B cell (primary cell): ENCODE data around the gene GRB10. TPM values are rescaled to one million over a fixed set of nuclear protein-coding genes. Genes with fewer than 3 reads are reported as not detected.
A peak's percentile ranks its signal among the peaks of the same experiment; 100 is the strongest.

ENCODE experiments used
- ATAC-seq: fragments of 200-7000 bp; cut with Tn5 transposase; one replicate; pipeline ENCODE4 v1.10.0; 2021; ENCODE audit warnings: low read depth, mild to moderate bottlenecking, moderate number of reproducible peaks, moderate library complexity
- CTCF ChIA-PET: fragments of 350-600 bp; sonication (Branson Sonifier 250); formaldehyde crosslinking; loops from one replicate; lab custom pipeline; 2021; ENCODE audit warnings: antibody characterized with exemption, inconsistent platforms; lab: Charles Lee
- POLR2A ChIA-PET: fragments of 350-600 bp; sonication (Branson Sonifier 250); formaldehyde crosslinking; loops from one replicate; lab custom pipeline; 2021; ENCODE audit warnings: antibody characterized with exemption; lab: Charles Lee
- DNase-seq: peaks from one replicate; pipeline ENCODE4 v3.0.0; 2013
- H2AFZ ChIP-seq: 2 replicates; pipeline ENCODE4 v1.6.1; 2012; ENCODE audit warnings: mild to moderate bottlenecking, low read depth, low read length; ENCODE audit not compliant: insufficient read depth, poor library complexity, severe bottlenecking
- H3K27ac ChIP-seq, 2 donors: 1 replicate in 1 of 2; 2 replicates in 1 of 2; pipeline ENCODE4 v1.5.1; 2012 to 2013; ENCODE audit warnings: low read length in 2 of 2, mild to moderate bottlenecking in 2 of 2, moderate library complexity in 1 of 2
- H3K27me3 ChIP-seq, 4 experiments: fragments of 200-600 bp in 1 of 4; sonication (generic) in 1 of 4; replicated peaks in 1 of 4; 1 replicate in 2 of 4; 2 replicates in 2 of 4; pipeline versions ENCODE4 v1.6.1 to v1.7.0; 2013 to 2016; ENCODE audit warnings: low read length in 3 of 4, mild to moderate bottlenecking in 2 of 4, mixed read lengths in 1 of 4, moderate library complexity in 1 of 4; ENCODE audit not compliant: insufficient read depth in 4 of 4, control insufficient read depth in 3 of 4; ENCODE audit errors: control extremely low read depth in 1 of 4
- H3K36me3 ChIP-seq, 2 experiments: replicated peaks in 1 of 2; 1 replicate in 1 of 2; 2 replicates in 1 of 2; pipeline versions ENCODE4 v1.6.1 to v1.7.1; 2013; ENCODE audit warnings: low read length in 1 of 2; ENCODE audit not compliant: insufficient read depth in 2 of 2, control insufficient read depth in 1 of 2; ENCODE audit errors: control extremely low read depth in 1 of 2, extremely low read depth in 1 of 2
- H3K4me1 ChIP-seq, 2 donors: fragments of 200-600 bp in 1 of 2; sonication (generic) in 1 of 2; 1 replicate in 1 of 2; 2 replicates in 1 of 2; pipeline versions ENCODE4 v1.5.1 to v1.6.1; 2013 to 2017; ENCODE audit warnings: low read length in 2 of 2; ENCODE audit not compliant: control insufficient read depth in 2 of 2, insufficient read depth in 2 of 2
- H3K4me2 ChIP-seq: replicated peaks from 2 replicates; pipeline ENCODE3; 2012; ENCODE audit warnings: mild to moderate bottlenecking, low read depth, low read length; ENCODE audit not compliant: poor library complexity, severe bottlenecking
- H3K4me3 ChIP-seq, 5 experiments: fragments of 200-600 bp in 1 of 5; sonication (generic) in 1 of 5; 1 replicate in 3 of 5; 2 replicates in 2 of 5; pipeline versions ENCODE4 v1.5.1 to v1.7.0; 2011 to 2016; ENCODE audit warnings: low read length in 4 of 5, mild to moderate bottlenecking in 4 of 5, low read depth in 2 of 5, control low read depth in 1 of 5, moderate library complexity in 1 of 5; ENCODE audit not compliant: insufficient read depth in 1 of 5; ENCODE audit errors: control extremely low read depth in 1 of 5, extremely low read depth in 1 of 5
- H3K79me2 ChIP-seq: fragments of 200-600 bp; sonication (generic); one replicate; pipeline ENCODE4 v1.6.0; 2016; ENCODE audit warnings: low read length; ENCODE audit not compliant: control insufficient read depth, insufficient read depth
- H3K9ac ChIP-seq: fragments of 200-600 bp; sonication (generic); 2 replicates; pipeline ENCODE4 v1.6.1; 2017; ENCODE audit warnings: mild to moderate bottlenecking, low read length, moderate library complexity
- H3K9me3 ChIP-seq, 3 donors: one replicate each; pipeline versions ENCODE4 v1.6.1 to v1.7.1; 2013; ENCODE audit warnings: low read length in 2 of 3; ENCODE audit not compliant: control insufficient read depth in 2 of 3, insufficient read depth in 1 of 3; ENCODE audit errors: control extremely low read depth in 1 of 3
- H4K20me1 ChIP-seq: 2 replicates; pipeline ENCODE4 v1.6.0; 2012; ENCODE audit warnings: mild to moderate bottlenecking, low read length; ENCODE audit not compliant: insufficient read depth, control insufficient read depth, poor library complexity, severe bottlenecking
- H3K27ac Mint-ChIP-seq: one replicate; pipeline ENCODE4 v1.8.0; 2021; ENCODE audit warnings: mixed read lengths
- H3K27me3 Mint-ChIP-seq: one replicate; pipeline ENCODE4 v1.8.0; 2021; ENCODE audit warnings: mixed read lengths
- H3K4me1 Mint-ChIP-seq: one replicate; pipeline ENCODE4 v1.8.0; 2021; ENCODE audit warnings: mixed read lengths
- H3K4me3 Mint-ChIP-seq: one replicate; pipeline ENCODE4 v1.8.0; 2021; ENCODE audit warnings: mixed read lengths
- H3K9me3 Mint-ChIP-seq: one replicate; pipeline ENCODE4 v1.8.0; 2022; ENCODE audit warnings: mixed read lengths; ENCODE audit not compliant: insufficient read depth
- CTCF ChIP-seq: fragments of 200-600 bp; IDR thresholded peaks from one replicate; pipeline ENCODE4 v1.8.0; 2022; ENCODE audit warnings: antibody characterized with exemption, mild to moderate bottlenecking
- EZH2 ChIP-seq: IDR thresholded peaks from 2 replicates; pipeline ENCODE4 v1.6.1; 2012; ENCODE audit warnings: borderline replicate concordance, low read depth, mild to moderate bottlenecking, moderate library complexity, low read length; ENCODE audit not compliant: insufficient read depth, poor library complexity, severe bottlenecking
- WGBS: methylation state at CpG from one replicate; pipeline ENCODE4 v1.1.5; 2013; ENCODE audit warnings: missing lambda C conversion rate; ENCODE audit not compliant: insufficient coverage; 5-methylcytosine and 5-hydroxymethylcytosine counted together
- intact Hi-C: fragments of 100-400 bp; cut with micrococcal nuclease; formaldehyde crosslinking; loops from one replicate; pipeline ENCODE4 v1.10.0; 2022
- polyA plus RNA-seq: library from polyadenylated mRNA; depleted of rRNA; stranded (reverse); fragments of >200 nt; gene quantifications from 2 replicates; pipeline ENCODE4 v1.2.3, GENCODE V29; 2012
- total RNA-seq, 2 donors: library from RNA; stranded (reverse); fragments of 120-200 nt in 1 of 2; gene quantifications; 1 replicate in 1 of 2; 2 replicates in 1 of 2; pipeline versions ENCODE4 v1.2.3 to v1.2.4, GENCODE V29; 2013 to 2022

GRB10 gene
- total and polyA plus RNA-seq, 2 donors (not counting 1 experiment from before 2014, with no cell fraction given), result 0.04 TPM; not detected in 1

- peaks cover 9% of the 10 kb centered on the region for H3K27me3 Mint-ChIP-seq
- H3K27ac Mint-ChIP-seq, result no peak overlapping the region
- ATAC-seq (no peak), DNase-seq (no peak)
- intact Hi-C loops, result no loop called here
- no peaks in the 10 kb centered on the region for H3K9me3 Mint-ChIP-seq
- Histone ChIP-seq H3K9me3 (no peaks in the 10 kb centered on the region), H3K79me2 (no peaks in the 10 kb centered on the region), H3K27ac (no peak overlapping the region), H3K27me3 (no peaks in the 10 kb centered on the region), H4K20me1 (no peaks in the 10 kb centered on the region), H3K4me1 (no peaks in the 10 kb centered on the region), H3K36me3 (no peaks in the 10 kb centered on the region), H2AFZ (no peak overlapping the region), H3K4me3 (no peak overlapping the region), H3K4me2 (no peak overlapping the region), H3K9ac (no peak overlapping the region)
- TF ChIP-seq EZH2 (no peak), CTCF (no peak)
- POLR2A ChIA-PET, result no interaction called here
- no peaks in the 10 kb centered on the region for H3K4me1 Mint-ChIP-seq
- 86% methylated on average over 1 of the region's 1 CpG for WGBS
- no peak overlapping the region for H3K4me3 Mint-ChIP-seq
- CTCF ChIA-PET, result no interaction called here
These were observed 84.9 kb downstream of the GRB10 start for GRCh38 chr7:50697748-50698147.

DNA sequence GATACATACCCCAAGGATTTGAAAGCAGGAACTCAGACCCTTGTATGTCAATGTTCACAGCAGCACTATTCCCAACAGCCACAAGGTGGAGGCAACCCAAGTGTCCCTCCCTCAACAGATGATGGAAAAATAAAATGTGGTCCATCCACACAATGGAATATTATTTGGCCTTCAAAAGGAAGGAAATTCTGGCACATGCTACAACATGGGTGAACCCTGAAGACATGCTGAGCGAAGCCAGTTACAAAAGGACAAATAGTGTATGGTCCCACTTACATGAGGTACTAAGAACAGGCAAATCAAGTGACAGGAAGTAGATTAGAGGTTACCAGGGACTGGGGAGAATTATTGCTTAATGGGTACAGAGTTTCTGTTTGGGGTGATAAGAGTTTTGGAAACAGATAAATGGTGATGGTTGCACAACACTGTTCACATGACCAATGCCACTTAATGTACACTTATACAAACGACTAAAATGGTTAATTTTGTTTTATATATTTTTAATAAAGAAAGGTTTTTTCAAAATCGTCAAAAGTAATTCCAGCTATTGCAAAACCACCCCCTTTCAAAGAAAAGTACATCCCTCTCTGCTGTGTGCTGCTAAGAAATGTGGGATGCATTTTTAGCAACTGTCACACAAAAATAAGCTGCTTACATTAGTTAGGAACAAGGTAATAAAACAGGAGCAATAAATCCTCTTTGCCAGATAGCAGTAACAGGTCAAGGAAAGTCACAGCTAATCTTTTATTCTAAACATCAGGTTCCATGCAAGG lies 85.7 kb downstream of the GRB10 start:
- no peaks in the 10 kb centered on the region for H3K36me3 ChIP-seq
- Mint-ChIP-seq H3K27me3 (peaks cover 12% of the 10 kb centered on the region), H3K27ac (no peak overlapping the region), H3K4me3 (no peak overlapping the region), H3K4me1 (no peaks in the 10 kb centered on the region), H3K9me3 (no peaks in the 10 kb centered on the region)
- 100% methylated on average over 1 of the region's 3 CpGs for WGBS
- no peak for ATAC-seq
- H3K9ac ChIP-seq, result no peak overlapping the region
- H3K4me2 ChIP-seq, result no peak overlapping the region
- no peak overlapping the region for H3K4me3 ChIP-seq
- no peak for DNase-seq
- ChIA-PET POLR2A (no interaction called here), CTCF (no interaction called here)
- no peaks in the 10 kb centered on the region for H3K4me1 ChIP-seq
- TF ChIP-seq CTCF (peak; percentile 12), EZH2 (no peak)
- intact Hi-C loops, result no loop called here
- H4K20me1 ChIP-seq, result no peaks in the 10 kb centered on the region
- no peaks in the 10 kb centered on the region for H3K9me3 ChIP-seq
- no peak overlapping the region for H2AFZ ChIP-seq
- H3K27me3 ChIP-seq, result no peaks in the 10 kb centered on the region
- no peaks in the 10 kb centered on the region for H3K79me2 ChIP-seq
- H3K27ac ChIP-seq, result no peak overlapping the region
